Uterus (tissue), 4 donors: ENCODE results near the gene TRIM65. TPM values are rescaled to one million over a fixed set of nuclear protein-coding genes. Genes with fewer than 3 reads are reported as not detected.
"Not testable (repeated sequence)": the region's sequence is repeated elsewhere in the genome, so short reads cannot be mapped to it uniquely, and the experiment has no call there.

Experiments used
- DNase-seq, 2 donors: peaks; one replicate each; pipeline ENCODE4 v3.0.0-alpha.2; 2019 to 2020
- H3K27ac ChIP-seq, 2 donors: fragments of 200-600 bp; sonication (generic); 1 replicate in 1 of 2; 2 replicates in 1 of 2; pipeline ENCODE4 v1.5.1; 2016 to 2018
- H3K27me3 ChIP-seq, 2 donors: fragments of 200-600 bp; sonication (generic); one replicate each; pipeline ENCODE4 v1.5.1; 2018 to 2019; ENCODE audit warnings: control low read depth in 1 of 2
- H3K36me3 ChIP-seq, 2 donors: fragments of 200-600 bp; sonication (generic); one replicate each; pipeline ENCODE4 v1.5.1; 2019; ENCODE audit warnings: control low read depth in 1 of 2
- H3K4me1 ChIP-seq, 2 donors: fragments of 200-600 bp; sonication (generic); one replicate each; pipeline ENCODE4 v1.5.1; 2018 to 2019; ENCODE audit warnings: control low read depth in 1 of 2
- H3K4me3 ChIP-seq, 2 donors: fragments of 200-600 bp; sonication (generic); 1 replicate in 1 of 2; 2 replicates in 1 of 2; pipeline ENCODE4 v1.5.1; 2018 to 2019; ENCODE audit warnings: mild to moderate bottlenecking in 1 of 2
- H3K9me3 ChIP-seq, 2 donors: fragments of 200-600 bp; sonication (generic); one replicate each; pipeline ENCODE4 v1.5.1; 2019; ENCODE audit warnings: control low read depth in 1 of 2
- CTCF ChIP-seq, 4 experiments: fragments of 200-600 bp in 2 of 4; fragments of 450-650 bp in 2 of 4; sonication (generic) in 2 of 4; IDR thresholded peaks; one replicate each; pipeline ENCODE4 v1.5.1; 2016 to 2019; ENCODE audit warnings: antibody characterized with exemption in 4 of 4, mild to moderate bottlenecking in 2 of 4, moderate library complexity in 1 of 4
- POLR2A ChIP-seq, 2 donors: fragments of 450-650 bp; IDR thresholded peaks; one replicate each; pipeline ENCODE4 v1.6.1; 2016; ENCODE audit warnings: antibody characterized with exemption in 2 of 2, mild to moderate bottlenecking in 1 of 2, moderate library complexity in 1 of 2
- intact Hi-C: fragments of 100-400 bp; cut with DNase I; formaldehyde crosslinking; loops from one replicate; pipeline ENCODE4 v1.15.1; 2023; ENCODE audit warnings: low total_unique reads
- total RNA-seq, 4 donors: library from RNA; depleted of rRNA in 3 of 4; stranded (reverse); fragments of >200 nt in 3 of 4; gene quantifications; one replicate each; pipeline versions ENCODE4 v1.1.0 to v1.2.4, GENCODE V29; 2014 to 2023
- donor health status: DM: yes; HTN: yes; CAD: no.

The TRIM65 gene
- total RNA-seq, 4 donors from 2014 or later, result 20.0 to 36.9 (median 30.1) TPM

- DNase-seq, result peak in 1 of 2 donors; percentile 62
- intact Hi-C loops, result no loop called here
- Histone ChIP-seq H3K9me3 (no peaks in the 10 kb centered on the region), H3K4me3 (no peak overlapping the region), H3K4me1 (peaks cover 19 to 43% of the 10 kb centered on the region in 2 donors), H3K36me3 (no peaks in the 10 kb centered on the region), H3K27me3 (no peaks in the 10 kb centered on the region), H3K27ac (peak overlapping the region; percentile 98 to 99)
- TF ChIP-seq CTCF (IDR thresholded peaks at IDR 0.05) (no peak), POLR2A (IDR thresholded peaks at IDR 0.05) (no peak)
Observed at GRCh38 chr17:75875940-75876189, 20.9 kb downstream of the TRIM65 start.

- DNase-seq, result no peak
- Histone ChIP-seq H3K4me3 (no peak overlapping the region), H3K36me3 (no peaks in the 10 kb centered on the region), H3K9me3 (no peaks in the 10 kb centered on the region), H3K4me1 (peaks cover 19 to 43% of the 10 kb centered on the region in 2 donors), H3K27ac (peak overlapping the region; percentile 98 to 99), H3K27me3 (no peaks in the 10 kb centered on the region)
- TF ChIP-seq CTCF (IDR thresholded peaks at IDR 0.05), result no peak
- TF ChIP-seq POLR2A (IDR thresholded peaks at IDR 0.05), result no peak
- intact Hi-C loops, result no loop called here
Observed at GRCh38 chr17:75875182-75875939, 21.4 kb downstream of the TRIM65 start.

GRCh38 chr17:75874323-75875181 is 22.2 kb downstream of the TRIM65 start:
- H3K27ac ChIP-seq, result peak overlapping the region; percentile 98 to 99
- TF ChIP-seq POLR2A (IDR thresholded peaks at IDR 0.05), result no peak
- TF ChIP-seq CTCF (IDR thresholded peaks at IDR 0.05), result no peak
- DNase-seq, result no peak
- H3K36me3 ChIP-seq, result no peaks in the 10 kb centered on the region
- intact Hi-C loops, result no loop called here
- H3K4me3 ChIP-seq, result no peak overlapping the region
- no peaks in the 10 kb centered on the region for H3K27me3 ChIP-seq
- no peaks in the 10 kb centered on the region for H3K9me3 ChIP-seq
- H3K4me1 ChIP-seq, result peaks cover 19 to 43% of the 10 kb centered on the region in 2 donors

GRCh38 chr17:75873587-75874322 is 23.0 kb downstream of the TRIM65 start:
- no peak for TF ChIP-seq POLR2A (IDR thresholded peaks at IDR 0.05)
- DNase-seq, result no peak
- Histone ChIP-seq H3K9me3 (no peaks in the 10 kb centered on the region), H3K27me3 (no peaks in the 10 kb centered on the region), H3K4me3 (no peak overlapping the region), H3K27ac (peak overlapping the region; percentile 98 to 99), H3K36me3 (no peaks in the 10 kb centered on the region), H3K4me1 (peaks cover 19 to 43% of the 10 kb centered on the region in 2 donors)
- intact Hi-C loops, result no loop called here

GRCh38 chr17:75872434-75873351 is 24.1 kb downstream of the TRIM65 start:
- Histone ChIP-seq H3K27me3 (no peaks in the 10 kb centered on the region), H3K36me3 (no peaks in the 10 kb centered on the region), H3K9me3 (no peaks in the 10 kb centered on the region), H3K27ac (peak overlapping the region; percentile 98 to 99), H3K4me1 (peaks cover 19 to 43% of the 10 kb centered on the region in 2 donors), H3K4me3 (no peak overlapping the region)
- DNase-seq, result peak; percentile 83 to 89
- intact Hi-C loops, result no loop called here
- TF ChIP-seq CTCF (IDR thresholded peaks at IDR 0.05) (peak in 1 of 4 experiments; percentile 8), POLR2A (IDR thresholded peaks at IDR 0.05) (peak in 1 of 2 donors; percentile 32)

- H3K36me3 ChIP-seq, intact Hi-C loops, DNase-seq, H3K27me3 ChIP-seq, H3K9me3 ChIP-seq: not testable (repeated sequence)
- Histone ChIP-seq H3K4me1 (peaks cover 7 to 26% of the 10 kb centered on the region in 2 donors), H3K27ac (peak overlapping the region; percentile 87 to 99), H3K4me3 (peak overlapping the region in 1 of 2 donors; percentile 25)
Observed at GRCh38 chr17:75870228-75870627, 26.5 kb downstream of the TRIM65 start.
